CD14-positive monocyte (primary cell): ENCODE measurements around the gene DBX1. TPM values are rescaled to one million over a fixed set of nuclear protein-coding genes. Genes with fewer than 3 reads are reported as not detected.

Experiments
- DNase-seq, 3 donors: peaks; one replicate each; pipeline ENCODE4 v3.0.0-alpha.2; 2011 to 2022
- H2AFZ ChIP-seq: 2 replicates; pipeline ENCODE4 v1.6.0; 2012; ENCODE audit warnings: mild to moderate bottlenecking, low read depth, low read length, inconsistent platforms; ENCODE audit not compliant: insufficient read depth, poor library complexity, severe bottlenecking
- H3K27ac ChIP-seq, 2 donors: 1 replicate in 1 of 2; 2 replicates in 1 of 2; pipeline ENCODE4 v1.5.1; 2012 to 2013; ENCODE audit warnings: low read length in 2 of 2, control low read depth in 1 of 2, inconsistent platforms in 1 of 2, low read depth in 1 of 2, mild to moderate bottlenecking in 1 of 2
- H3K27me3 ChIP-seq, 2 donors: one replicate each; pipeline versions ENCODE4 v1.6.0 to v1.6.1; 2011 to 2013; ENCODE audit warnings: low read length in 2 of 2; ENCODE audit not compliant: control insufficient read depth in 2 of 2, insufficient read depth in 2 of 2
- H3K36me3 ChIP-seq, 2 donors: replicated peaks in 1 of 2; 1 replicate in 1 of 2; 2 replicates in 1 of 2; pipeline versions ENCODE4 v1.5.1 to v1.6.1; 2012 to 2013; ENCODE audit warnings: low read length in 2 of 2, control low read depth in 1 of 2, inconsistent platforms in 1 of 2, mild to moderate bottlenecking in 1 of 2; ENCODE audit not compliant: insufficient read depth in 2 of 2, control insufficient read depth in 1 of 2
- H3K4me1 ChIP-seq, 2 donors: 1 replicate in 1 of 2; 2 replicates in 1 of 2; pipeline versions ENCODE4 v1.5.1 to v1.6.1; 2012 to 2013; ENCODE audit warnings: low read length in 2 of 2, control low read depth in 1 of 2, inconsistent platforms in 1 of 2, mild to moderate bottlenecking in 1 of 2, moderate library complexity in 1 of 2; ENCODE audit not compliant: insufficient read depth in 2 of 2, control insufficient read depth in 1 of 2
- H3K4me2 ChIP-seq: replicated peaks from 2 replicates; pipeline ENCODE3; 2012; ENCODE audit warnings: low read length, moderate library complexity, mild to moderate bottlenecking; ENCODE audit not compliant: poor library complexity, severe bottlenecking; ENCODE audit errors: extremely low read depth
- H3K4me3 ChIP-seq, 3 experiments: fragments of 200-600 bp in 1 of 3; sonication (generic) in 1 of 3; replicated peaks in 1 of 3; 1 replicate in 2 of 3; 2 replicates in 1 of 3; pipeline ENCODE4 v1.5.1; 2011 to 2013; ENCODE audit warnings: low read length in 3 of 3, mild to moderate bottlenecking in 3 of 3, control low read depth in 2 of 3, low read depth in 2 of 3, inconsistent platforms in 1 of 3, moderate library complexity in 1 of 3
- H3K79me2 ChIP-seq: 2 replicates; pipeline ENCODE4 v1.6.0; 2012; ENCODE audit warnings: mild to moderate bottlenecking, control low read depth, inconsistent platforms, low read length, moderate library complexity; ENCODE audit not compliant: insufficient read depth
- H3K9ac ChIP-seq: 2 replicates; pipeline ENCODE4 v1.6.0; 2017; ENCODE audit warnings: low read length, mild to moderate bottlenecking; ENCODE audit not compliant: insufficient read depth, poor library complexity, severe bottlenecking
- H3K9me3 ChIP-seq, 2 donors: replicated peaks in 1 of 2; 1 replicate in 1 of 2; 2 replicates in 1 of 2; pipeline versions ENCODE4 v1.5.1 to v1.6.1; 2012 to 2013; ENCODE audit warnings: low read length in 2 of 2, control low read depth in 1 of 2; ENCODE audit not compliant: control insufficient read depth in 1 of 2, insufficient read depth in 1 of 2
- H4K20me1 ChIP-seq: 2 replicates; pipeline ENCODE4 v1.6.0; 2012; ENCODE audit warnings: mild to moderate bottlenecking, low read length, control low read depth, moderate library complexity; ENCODE audit not compliant: insufficient read depth
- H3K27ac Mint-ChIP-seq, 7 donors: one replicate each; pipeline ENCODE4 v1.8.0; 2020; ENCODE audit warnings: mild to moderate bottlenecking in 7 of 7, mixed read lengths in 7 of 7, moderate library complexity in 6 of 7, inconsistent platforms in 2 of 7
- H3K27me3 Mint-ChIP-seq, 3 donors: one replicate each; pipeline ENCODE4 v1.8.0; 2021 to 2022; ENCODE audit warnings: low read depth in 3 of 3, mild to moderate bottlenecking in 3 of 3, mixed read lengths in 3 of 3, moderate library complexity in 3 of 3, inconsistent platforms in 1 of 3
- H3K36me3 Mint-ChIP-seq, 2 donors: one replicate each; pipeline ENCODE4 v1.8.0; 2020; ENCODE audit warnings: mixed read lengths in 2 of 2, inconsistent platforms in 1 of 2, mild to moderate bottlenecking in 1 of 2
- H3K4me1 Mint-ChIP-seq: one replicate; pipeline ENCODE4 v1.8.0; 2020; ENCODE audit warnings: mild to moderate bottlenecking, mixed read lengths
- H3K4me3 Mint-ChIP-seq, 2 donors: one replicate each; pipeline ENCODE4 v1.8.0; 2020; ENCODE audit warnings: mild to moderate bottlenecking in 2 of 2, mixed read lengths in 2 of 2, moderate library complexity in 1 of 2
- H3K9me3 Mint-ChIP-seq, 7 donors: one replicate each; pipeline ENCODE4 v1.8.0; 2020 to 2022; ENCODE audit warnings: mixed read lengths in 7 of 7, mild to moderate bottlenecking in 6 of 7, moderate library complexity in 6 of 7, inconsistent platforms in 2 of 7
- WGBS: methylation state at CpG from one replicate; pipeline ENCODE4 v1.1.5; 2013; ENCODE audit warnings: missing lambda C conversion rate; ENCODE audit not compliant: insufficient coverage; 5-methylcytosine and 5-hydroxymethylcytosine counted together
- intact Hi-C, 2 donors: fragments of 100-400 bp; cut with micrococcal nuclease; formaldehyde crosslinking; loops; one replicate each; pipeline versions ENCODE4 v1.15.0 to v1.15.1; 2023
- polyA plus RNA-seq, 3 donors: library from polyadenylated mRNA; depleted of rRNA in 1 of 3; unstranded in 2 of 3; stranded (reverse) in 1 of 3; fragments of 300-500 nt in 2 of 3; fragments of >200 nt in 1 of 3; fragmentation: Illumina TruSeq in 2 of 3; gene quantifications; 1 replicate in 2 of 3; 2 replicates in 1 of 3; pipeline ENCODE4 v1.2.3, GENCODE V29; 2012 to 2021
- TF ChIP-seq, protein P1 (sequence below): fragments of 200-600 bp; IDR thresholded peaks from one replicate; pipeline ENCODE4 v1.8.0; 2022; ENCODE audit warnings: antibody characterized with exemption, mild to moderate bottlenecking

Gene DBX1
- polyA plus RNA-seq, 3 donors: not detected

DNA sequence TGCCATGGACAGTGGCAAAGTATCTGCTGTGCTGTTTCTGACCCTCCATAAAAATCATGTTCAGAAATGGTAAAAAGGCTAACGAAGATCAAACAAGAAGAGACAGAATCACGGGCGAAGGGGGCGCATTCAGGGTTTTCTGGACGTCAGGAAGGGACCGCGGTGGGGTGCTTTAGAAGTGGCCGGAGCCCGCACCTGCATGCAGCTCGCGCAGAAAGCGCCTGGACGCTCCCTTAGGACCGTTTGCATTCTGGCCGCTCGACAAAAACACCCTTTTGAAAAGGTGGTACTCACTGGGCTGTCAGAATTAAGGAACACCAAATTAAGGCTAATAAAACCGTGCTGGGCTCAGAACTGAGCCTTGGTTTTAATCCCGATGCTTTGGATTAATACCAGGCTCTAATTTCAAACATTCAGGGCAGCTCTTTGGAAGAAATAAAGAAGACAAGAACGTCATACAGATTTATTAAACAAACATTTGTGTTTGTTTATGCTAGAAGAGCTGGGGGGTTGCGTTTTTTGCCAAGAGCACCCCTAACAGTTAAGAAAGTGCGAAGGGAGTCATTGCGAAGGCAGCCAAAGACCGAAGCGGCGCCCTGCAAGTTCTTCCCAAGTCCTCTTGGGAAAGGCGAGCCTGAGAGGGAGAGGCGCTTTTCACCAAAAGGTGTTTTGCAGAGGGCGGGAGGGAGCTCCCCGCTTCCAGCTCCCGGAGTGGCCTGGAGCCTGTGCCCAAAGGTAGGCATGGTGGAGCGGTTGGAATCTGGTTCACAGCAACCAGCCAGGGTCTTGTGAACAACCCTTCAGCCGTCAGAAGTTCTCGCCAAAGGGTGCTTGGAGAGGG is 47.7 kb upstream of the DBX1 start:
- Mint-ChIP-seq H3K4me1 (no peaks in the 10 kb centered on the region), H3K4me3 (peak overlapping the region in 1 of 2 donors; percentile 58), H3K27me3 (peaks cover 46 to 50% (median 48%) of the 10 kb centered on the region in 3 donors), H3K36me3 (no peaks in the 10 kb centered on the region), H3K27ac (no peak overlapping the region), H3K9me3 (peaks cover 2 to 24% (median 12%) of the 10 kb centered on the region in 7 donors)
- Histone ChIP-seq H3K9ac (no peak overlapping the region), H3K4me3 (no peak overlapping the region), H3K9me3 (peaks cover 3 to 31% of the 10 kb centered on the region in 2 donors), H3K27me3 (peaks cover 36 to 48% of the 10 kb centered on the region in 2 donors), H4K20me1 (no peaks in the 10 kb centered on the region), H3K27ac (no peak overlapping the region), H3K36me3 (no peaks in the 10 kb centered on the region), H3K4me2 (no peak overlapping the region), H2AFZ (no peak overlapping the region), H3K79me2 (no peaks in the 10 kb centered on the region), H3K4me1 (no peaks in the 10 kb centered on the region)
- 4% methylated on average over 31 of the region's 33 CpGs for WGBS
- intact Hi-C loops: no loop called here
- TF ChIP-seq, protein P1, sequence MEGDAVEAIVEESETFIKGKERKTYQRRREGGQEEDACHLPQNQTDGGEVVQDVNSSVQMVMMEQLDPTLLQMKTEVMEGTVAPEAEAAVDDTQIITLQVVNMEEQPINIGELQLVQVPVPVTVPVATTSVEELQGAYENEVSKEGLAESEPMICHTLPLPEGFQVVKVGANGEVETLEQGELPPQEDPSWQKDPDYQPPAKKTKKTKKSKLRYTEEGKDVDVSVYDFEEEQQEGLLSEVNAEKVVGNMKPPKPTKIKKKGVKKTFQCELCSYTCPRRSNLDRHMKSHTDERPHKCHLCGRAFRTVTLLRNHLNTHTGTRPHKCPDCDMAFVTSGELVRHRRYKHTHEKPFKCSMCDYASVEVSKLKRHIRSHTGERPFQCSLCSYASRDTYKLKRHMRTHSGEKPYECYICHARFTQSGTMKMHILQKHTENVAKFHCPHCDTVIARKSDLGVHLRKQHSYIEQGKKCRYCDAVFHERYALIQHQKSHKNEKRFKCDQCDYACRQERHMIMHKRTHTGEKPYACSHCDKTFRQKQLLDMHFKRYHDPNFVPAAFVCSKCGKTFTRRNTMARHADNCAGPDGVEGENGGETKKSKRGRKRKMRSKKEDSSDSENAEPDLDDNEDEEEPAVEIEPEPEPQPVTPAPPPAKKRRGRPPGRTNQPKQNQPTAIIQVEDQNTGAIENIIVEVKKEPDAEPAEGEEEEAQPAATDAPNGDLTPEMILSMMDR: no peak
- DNase-seq: no peak

DNA sequence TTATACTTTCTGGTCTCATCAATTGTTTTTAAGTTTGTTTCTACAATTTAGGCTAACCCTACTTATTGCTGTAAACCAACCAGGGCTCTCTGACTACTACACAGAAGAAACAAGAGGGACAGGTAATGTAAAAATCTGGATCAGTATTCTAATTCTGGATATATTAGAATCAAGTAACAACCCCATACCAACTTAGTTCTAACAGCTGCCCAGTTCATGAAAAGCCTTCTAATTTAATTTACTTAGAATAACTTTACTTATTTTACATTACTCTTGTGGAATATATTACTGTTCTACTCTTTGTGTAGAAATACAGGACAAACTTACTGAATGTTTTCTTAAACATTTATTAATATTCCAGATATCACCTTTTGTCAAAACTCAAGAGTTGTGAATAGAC is 45.5 kb upstream of the DBX1 start:
- H3K4me3 ChIP-seq: no peak overlapping the region
- peaks cover 40 to 47% of the 10 kb centered on the region in 2 donors for H3K27me3 ChIP-seq
- Mint-ChIP-seq H3K4me1 (no peaks in the 10 kb centered on the region), H3K27ac (no peak overlapping the region), H3K36me3 (no peaks in the 10 kb centered on the region), H3K27me3 (peaks cover 45 to 58% (median 47%) of the 10 kb centered on the region in 3 donors), H3K9me3 (peaks cover 1 to 26% (median 13%) of the 10 kb centered on the region in 7 donors), H3K4me3 (no peak overlapping the region)
- intact Hi-C loops: no loop called here
- no peaks in the 10 kb centered on the region for H3K4me1 ChIP-seq
- H4K20me1 ChIP-seq: no peaks in the 10 kb centered on the region
- no peaks in the 10 kb centered on the region for H3K79me2 ChIP-seq
- H3K36me3 ChIP-seq: no peaks in the 10 kb centered on the region
- H3K4me2 ChIP-seq: no peak overlapping the region
- H3K9me3 ChIP-seq: peaks cover 0 to 31% of the 10 kb centered on the region in 2 donors
- H3K27ac ChIP-seq: no peak overlapping the region
- TF ChIP-seq, protein P1: no peak
- no peak overlapping the region for H3K9ac ChIP-seq
- no peak for DNase-seq
- no peak overlapping the region for H2AFZ ChIP-seq
